ENCODE results near the gene EHD2.
"Not testable (repeated sequence)": the region's sequence is repeated elsewhere in the genome, so short reads cannot be mapped to it uniquely, and the experiment has no call there.

Gene EHD2

GRCh38 chr19:47756953-47757608 is 43.9 kb downstream of the EHD2 start:
- no peak overlapping the region for H3K4me3 ChIP-seq (ENCODE audit: insufficient read depth, low read depth, low read length, poor library complexity, severe bottlenecking)
- H3K36me3 ChIP-seq (ENCODE audit: control insufficient read depth, insufficient read depth, low read length) = peaks cover 64% of the 10 kb centered on the region
- H3K27ac ChIP-seq (ENCODE audit: insufficient read depth, low read length, poor library complexity, severe bottlenecking) = no peak overlapping the region
- H3K4me1 ChIP-seq (ENCODE audit: control insufficient read depth, insufficient read depth, low read length, poor library complexity, severe bottlenecking) = no peaks in the 10 kb centered on the region
- no peaks in the 10 kb centered on the region for H3K27me3 ChIP-seq (replicated peaks; ENCODE audit: control insufficient read depth, insufficient read depth, low read length, poor library complexity, severe bottlenecking)
- DNase-seq = no peak
- H3K9me3 ChIP-seq (ENCODE audit: control insufficient read depth, low read length) = no peaks in the 10 kb centered on the region

GRCh38 chr19:47757617-47758442 is 44.6 kb downstream of the EHD2 start:
- H3K9me3 ChIP-seq (ENCODE audit: control insufficient read depth, low read length) = no peaks in the 10 kb centered on the region
- no peaks in the 10 kb centered on the region for H3K27me3 ChIP-seq (replicated peaks; ENCODE audit: control insufficient read depth, insufficient read depth, low read length, poor library complexity, severe bottlenecking)
- H3K4me3 ChIP-seq (ENCODE audit: insufficient read depth, low read depth, low read length, poor library complexity, severe bottlenecking) = no peak overlapping the region
- no peak for DNase-seq
- no peak overlapping the region for H3K27ac ChIP-seq (ENCODE audit: insufficient read depth, low read length, poor library complexity, severe bottlenecking)
- H3K36me3 ChIP-seq (ENCODE audit: control insufficient read depth, insufficient read depth, low read length) = peaks cover 57% of the 10 kb centered on the region
- no peaks in the 10 kb centered on the region for H3K4me1 ChIP-seq (ENCODE audit: control insufficient read depth, insufficient read depth, low read length, poor library complexity, severe bottlenecking)

GRCh38 chr19:47758443-47758804 is 45.2 kb downstream of the EHD2 start:
- Histone ChIP-seq H3K27me3 (replicated peaks; ENCODE audit: control insufficient read depth, insufficient read depth, low read length, poor library complexity, severe bottlenecking) (no peaks in the 10 kb centered on the region), H3K4me3 (ENCODE audit: insufficient read depth, low read depth, low read length, poor library complexity, severe bottlenecking) (no peak overlapping the region), H3K36me3 (ENCODE audit: control insufficient read depth, insufficient read depth, low read length) (peaks cover 51% of the 10 kb centered on the region), H3K4me1 (ENCODE audit: control insufficient read depth, insufficient read depth, low read length, poor library complexity, severe bottlenecking) (no peaks in the 10 kb centered on the region), H3K27ac (ENCODE audit: insufficient read depth, low read length, poor library complexity, severe bottlenecking) (no peak overlapping the region), H3K9me3 (ENCODE audit: control insufficient read depth, low read length) (no peaks in the 10 kb centered on the region)
- DNase-seq = no peak

- Histone ChIP-seq H3K27ac (ENCODE audit: insufficient read depth, low read length, poor library complexity, severe bottlenecking) (no peak overlapping the region), H3K9me3 (ENCODE audit: control insufficient read depth, low read length) (no peaks in the 10 kb centered on the region), H3K27me3 (replicated peaks; ENCODE audit: control insufficient read depth, insufficient read depth, low read length, poor library complexity, severe bottlenecking) (no peaks in the 10 kb centered on the region), H3K4me1 (ENCODE audit: control insufficient read depth, insufficient read depth, low read length, poor library complexity, severe bottlenecking) (no peaks in the 10 kb centered on the region), H3K36me3 (ENCODE audit: control insufficient read depth, insufficient read depth, low read length) (peaks cover 29% of the 10 kb centered on the region), H3K4me3 (ENCODE audit: insufficient read depth, low read depth, low read length, poor library complexity, severe bottlenecking) (no peak overlapping the region)
- DNase-seq = no peak
Observed at GRCh38 chr19:47760632-47760999, 47.4 kb downstream of the EHD2 start.

GRCh38 chr19:47761566-47761965 is 48.3 kb downstream of the EHD2 start:
- Histone ChIP-seq H3K27ac (ENCODE audit: insufficient read depth, low read length, poor library complexity, severe bottlenecking) (no peak overlapping the region), H3K9me3 (ENCODE audit: control insufficient read depth, low read length) (no peaks in the 10 kb centered on the region), H3K4me3 (ENCODE audit: insufficient read depth, low read depth, low read length, poor library complexity, severe bottlenecking) (no peak overlapping the region), H3K27me3 (replicated peaks; ENCODE audit: control insufficient read depth, insufficient read depth, low read length, poor library complexity, severe bottlenecking) (no peaks in the 10 kb centered on the region), H3K36me3 (ENCODE audit: control insufficient read depth, insufficient read depth, low read length) (peaks cover 20% of the 10 kb centered on the region), H3K4me1 (ENCODE audit: control insufficient read depth, insufficient read depth, low read length, poor library complexity, severe bottlenecking) (no peaks in the 10 kb centered on the region)
- no peak for DNase-seq

GRCh38 chr19:47762151-47762550 is 48.9 kb downstream of the EHD2 start:
- no peak overlapping the region for H3K4me3 ChIP-seq (ENCODE audit: insufficient read depth, low read depth, low read length, poor library complexity, severe bottlenecking)
- H3K9me3 ChIP-seq (ENCODE audit: control insufficient read depth, low read length) = no peaks in the 10 kb centered on the region
- DNase-seq = no peak
- no peaks in the 10 kb centered on the region for H3K4me1 ChIP-seq (ENCODE audit: control insufficient read depth, insufficient read depth, low read length, poor library complexity, severe bottlenecking)
- no peak overlapping the region for H3K27ac ChIP-seq (ENCODE audit: insufficient read depth, low read length, poor library complexity, severe bottlenecking)
- H3K36me3 ChIP-seq (ENCODE audit: control insufficient read depth, insufficient read depth, low read length) = peaks cover 14% of the 10 kb centered on the region
- no peaks in the 10 kb centered on the region for H3K27me3 ChIP-seq (replicated peaks; ENCODE audit: control insufficient read depth, insufficient read depth, low read length, poor library complexity, severe bottlenecking)

GRCh38 chr19:47762615-47763308 is 49.5 kb downstream of the EHD2 start:
- H3K4me3 ChIP-seq (ENCODE audit: insufficient read depth, low read depth, low read length, poor library complexity, severe bottlenecking) = no peak overlapping the region
- H3K4me1 ChIP-seq (ENCODE audit: control insufficient read depth, insufficient read depth, low read length, poor library complexity, severe bottlenecking) = no peaks in the 10 kb centered on the region
- H3K9me3 ChIP-seq (ENCODE audit: control insufficient read depth, low read length) = no peaks in the 10 kb centered on the region
- no peak for DNase-seq
- peaks cover 8% of the 10 kb centered on the region for H3K36me3 ChIP-seq (ENCODE audit: control insufficient read depth, insufficient read depth, low read length)
- H3K27me3 ChIP-seq (replicated peaks; ENCODE audit: control insufficient read depth, insufficient read depth, low read length, poor library complexity, severe bottlenecking) = no peaks in the 10 kb centered on the region
- no peak overlapping the region for H3K27ac ChIP-seq (ENCODE audit: insufficient read depth, low read length, poor library complexity, severe bottlenecking)

- not testable (repeated sequence) for DNase-seq; H3K9me3 ChIP-seq (ENCODE audit: control insufficient read depth, low read length); H3K36me3 ChIP-seq (ENCODE audit: control insufficient read depth, insufficient read depth, low read length); H3K27me3 ChIP-seq (replicated peaks; ENCODE audit: control insufficient read depth, insufficient read depth, low read length, poor library complexity, severe bottlenecking); H3K4me1 ChIP-seq (ENCODE audit: control insufficient read depth, insufficient read depth, low read length, poor library complexity, severe bottlenecking); H3K4me3 ChIP-seq (ENCODE audit: insufficient read depth, low read depth, low read length, poor library complexity, severe bottlenecking); H3K27ac ChIP-seq (ENCODE audit: insufficient read depth, low read length, poor library complexity, severe bottlenecking)
Observed at GRCh38 chr19:47764705-47765104, 51.5 kb downstream of the EHD2 start.

GRCh38 chr19:47765523-47766358 is 52.5 kb downstream of the EHD2 start:
- H3K4me1 ChIP-seq (ENCODE audit: control insufficient read depth, insufficient read depth, low read length, poor library complexity, severe bottlenecking) = no peaks in the 10 kb centered on the region
- no peaks in the 10 kb centered on the region for H3K36me3 ChIP-seq (ENCODE audit: control insufficient read depth, insufficient read depth, low read length)
- H3K27ac ChIP-seq (ENCODE audit: insufficient read depth, low read length, poor library complexity, severe bottlenecking) = no peak overlapping the region
- no peaks in the 10 kb centered on the region for H3K27me3 ChIP-seq (replicated peaks; ENCODE audit: control insufficient read depth, insufficient read depth, low read length, poor library complexity, severe bottlenecking)
- no peaks in the 10 kb centered on the region for H3K9me3 ChIP-seq (ENCODE audit: control insufficient read depth, low read length)
- no peak for DNase-seq
- H3K4me3 ChIP-seq (ENCODE audit: insufficient read depth, low read depth, low read length, poor library complexity, severe bottlenecking) = no peak overlapping the region
